SK-N-SH treated with all-trans-retinoic acid at 6 μM for 48 hours (cell line): Measurements from ENCODE around the gene SRGAP2.
"Not testable (repeated sequence)": the region's sequence is repeated elsewhere in the genome, so short reads cannot be mapped to it uniquely, and the experiment has no call there.

Experiments
- BACH2 ChIP-seq: fragments of 250-450 bp; sonication (Bioruptor Pico); IDR thresholded peaks from 2 replicates; pipeline ENCODE4 v1.9.0; 2021; ENCODE audit warnings: mild to moderate bottlenecking, borderline replicate concordance
- CSDC2 ChIP-seq: fragments of 250-450 bp; sonication (Bioruptor Pico); IDR thresholded peaks from 2 replicates; pipeline ENCODE4 v1.5.0; 2020; ENCODE audit warnings: mild to moderate bottlenecking, moderate library complexity
- ESRRG ChIP-seq: fragments of 250-450 bp; sonication (Bioruptor Pico); IDR thresholded peaks from 2 replicates; pipeline ENCODE4 v1.6.1; 2021; ENCODE audit warnings: mild to moderate bottlenecking
- POU6F1 ChIP-seq: fragments of 250-450 bp; sonication (Bioruptor Pico); IDR thresholded peaks from 2 replicates; pipeline ENCODE4 v1.8.0; 2021; ENCODE audit warnings: low read depth, mild to moderate bottlenecking, moderate library complexity, borderline replicate concordance
- PPARA ChIP-seq: fragments of 250-450 bp; sonication (Bioruptor Pico); IDR thresholded peaks from 2 replicates; pipeline ENCODE4 v1.5.0; 2020; ENCODE audit warnings: mild to moderate bottlenecking, borderline replicate concordance
- RARB ChIP-seq: fragments of 250-450 bp; sonication (Bioruptor Pico); IDR thresholded peaks from 2 replicates; pipeline ENCODE4 v1.8.0; 2021; ENCODE audit warnings: mild to moderate bottlenecking, moderate library complexity
- TCF4 ChIP-seq: fragments of 250-450 bp; sonication (Bioruptor Pico); IDR thresholded peaks from 2 replicates; pipeline ENCODE4 v1.8.0; 2021; ENCODE audit warnings: mild to moderate bottlenecking, moderate library complexity, borderline replicate concordance
- ZFP3 ChIP-seq: fragments of 250-450 bp; sonication (Bioruptor Pico); IDR thresholded peaks from 2 replicates; pipeline ENCODE4 v1.5.0; 2020; ENCODE audit warnings: mild to moderate bottlenecking, moderate library complexity
- TF ChIP-seq, protein P1 (sequence below): fragments of 250-450 bp; sonication (Bioruptor Pico); IDR thresholded peaks from 2 replicates; pipeline ENCODE4 v1.8.0; 2020; ENCODE audit warnings: mild to moderate bottlenecking, moderate library complexity, borderline replicate concordance

DNA sequence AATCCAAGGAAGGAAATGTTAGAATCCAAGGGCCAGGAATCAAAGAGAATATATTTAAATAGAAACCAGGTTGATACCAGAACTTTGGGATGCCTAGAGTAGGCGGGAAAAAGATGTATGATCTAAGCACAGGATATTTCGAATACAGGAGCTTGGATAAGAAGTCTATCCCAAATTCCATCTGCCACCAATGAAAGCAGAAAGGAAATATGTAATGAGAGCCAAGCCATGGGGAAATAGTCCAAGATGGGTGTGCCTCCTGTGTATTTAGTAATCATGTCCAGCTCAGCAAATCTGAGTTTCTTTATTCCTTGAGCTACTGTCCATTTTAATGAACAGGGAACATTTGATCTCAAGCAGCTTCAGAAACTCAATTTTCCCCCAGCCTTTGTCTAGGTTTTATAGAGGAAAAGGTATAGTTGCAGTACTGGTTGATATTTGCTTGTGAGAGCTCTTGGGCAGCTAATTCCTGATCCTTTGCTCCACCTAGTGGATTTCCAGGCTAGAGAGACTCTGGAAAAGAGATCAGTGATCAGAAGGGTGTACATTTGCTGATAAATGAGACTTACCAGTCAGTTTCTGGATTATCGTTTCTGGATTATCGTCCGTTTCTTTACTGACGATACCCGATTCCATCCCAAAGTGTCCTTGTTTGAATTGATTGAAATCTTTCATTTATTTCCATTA is 29.0 kb upstream of the SRGAP2 start:
- not testable (repeated sequence) for TF ChIP-seq ZFP3 (CRISPR knock-in tag); PPARA (CRISPR knock-in tag); POU6F1 (CRISPR knock-in tag); ESRRG (CRISPR knock-in tag); BACH2; CSDC2 (CRISPR knock-in tag); RARB; TCF4 (CRISPR knock-in tag)
- TF ChIP-seq, protein P1, sequence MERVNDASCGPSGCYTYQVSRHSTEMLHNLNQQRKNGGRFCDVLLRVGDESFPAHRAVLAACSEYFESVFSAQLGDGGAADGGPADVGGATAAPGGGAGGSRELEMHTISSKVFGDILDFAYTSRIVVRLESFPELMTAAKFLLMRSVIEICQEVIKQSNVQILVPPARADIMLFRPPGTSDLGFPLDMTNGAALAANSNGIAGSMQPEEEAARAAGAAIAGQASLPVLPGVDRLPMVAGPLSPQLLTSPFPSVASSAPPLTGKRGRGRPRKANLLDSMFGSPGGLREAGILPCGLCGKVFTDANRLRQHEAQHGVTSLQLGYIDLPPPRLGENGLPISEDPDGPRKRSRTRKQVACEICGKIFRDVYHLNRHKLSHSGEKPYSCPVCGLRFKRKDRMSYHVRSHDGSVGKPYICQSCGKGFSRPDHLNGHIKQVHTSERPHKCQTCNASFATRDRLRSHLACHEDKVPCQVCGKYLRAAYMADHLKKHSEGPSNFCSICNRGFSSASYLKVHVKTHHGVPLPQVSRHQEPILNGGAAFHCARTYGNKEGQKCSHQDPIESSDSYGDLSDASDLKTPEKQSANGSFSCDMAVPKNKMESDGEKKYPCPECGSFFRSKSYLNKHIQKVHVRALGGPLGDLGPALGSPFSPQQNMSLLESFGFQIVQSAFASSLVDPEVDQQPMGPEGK (CRISPR knock-in tag), result not testable (repeated sequence)
